GM23338 (cell line): Measurements from ENCODE around the gene PHLDB3. TPM values are rescaled to one million over a fixed set of nuclear protein-coding genes. Genes with fewer than 3 reads are reported as not detected.
A peak's percentile ranks its signal among the peaks of the same experiment; 100 is the strongest.

Experiments
- ATAC-seq: fragments of 200-7000 bp; cut with Tn5 transposase; 3 replicates; pipeline ENCODE4 v1.9.1; 2020
- DNase-seq: peaks from one replicate; pipeline ENCODE4 v3.0.0-alpha.2; 2015; ENCODE audit warnings: low spot score
- H2AFZ ChIP-seq: fragments of 200-600 bp; sonication (generic); 2 replicates; pipeline ENCODE4 v1.8.0; 2016; ENCODE audit warnings: antibody characterized with exemption, mild to moderate bottlenecking, moderate library complexity
- H3F3A ChIP-seq: fragments of 200-600 bp; sonication (generic); replicated peaks from 2 replicates; pipeline ENCODE4 v1.8.0; 2017; ENCODE audit warnings: antibody characterized with exemption, mixed run types, low read depth
- H3K27ac ChIP-seq: fragments of 200-600 bp; sonication (generic); 2 replicates; pipeline ENCODE4 v1.6.1; 2016; ENCODE audit warnings: low read depth
- H3K27me3 ChIP-seq: fragments of 200-600 bp; sonication (generic); 2 replicates; pipeline ENCODE4 v1.8.0; 2016; ENCODE audit warnings: mild to moderate bottlenecking, mixed run types, moderate library complexity; ENCODE audit not compliant: insufficient read depth
- H3K36me3 ChIP-seq: fragments of 200-600 bp; sonication (generic); 2 replicates; pipeline ENCODE4 v1.8.0; 2016; ENCODE audit warnings: mild to moderate bottlenecking; ENCODE audit not compliant: insufficient read depth
- H3K4me1 ChIP-seq: fragments of 200-600 bp; sonication (generic); 2 replicates; pipeline ENCODE4 v1.8.0; 2016; ENCODE audit warnings: mild to moderate bottlenecking, moderate library complexity; ENCODE audit not compliant: insufficient read depth
- H3K4me2 ChIP-seq: fragments of 200-600 bp; sonication (generic); 2 replicates; pipeline ENCODE4 v1.7.1; 2017; ENCODE audit warnings: mixed run types
- H3K4me3 ChIP-seq: fragments of 200-600 bp; sonication (generic); 2 replicates; pipeline ENCODE4 v1.6.1; 2016; ENCODE audit warnings: mixed run types
- H3K79me2 ChIP-seq: fragments of 200-600 bp; sonication (generic); replicated peaks from 2 replicates; pipeline ENCODE4 v1.8.0; 2017; ENCODE audit warnings: mild to moderate bottlenecking; ENCODE audit not compliant: insufficient read depth
- H3K9me2 ChIP-seq: fragments of 200-600 bp; sonication (generic); 2 replicates; pipeline ENCODE4 v1.8.0; 2017; ENCODE audit not compliant: insufficient read depth
- H4K20me1 ChIP-seq: fragments of 200-600 bp; sonication (generic); replicated peaks from 2 replicates; pipeline ENCODE4 v1.8.0; 2017; ENCODE audit warnings: mild to moderate bottlenecking; ENCODE audit not compliant: insufficient read depth
- H3K27ac Mint-ChIP-seq: 2 replicates; pipeline ENCODE4 v1.8.0; 2020; ENCODE audit warnings: inconsistent platforms, mild to moderate bottlenecking, moderate library complexity, mixed read lengths
- H3K27me3 Mint-ChIP-seq: 3 replicates; pipeline ENCODE4 v1.8.0; 2022; ENCODE audit warnings: low read depth, mild to moderate bottlenecking, moderate library complexity, mixed read lengths, inconsistent platforms; ENCODE audit not compliant: insufficient read depth, poor library complexity
- H3K36me3 Mint-ChIP-seq: 3 replicates; pipeline ENCODE4 v1.8.0; 2021; ENCODE audit warnings: low read depth, mild to moderate bottlenecking, inconsistent platforms, moderate library complexity, mixed read lengths
- H3K4me1 Mint-ChIP-seq: 3 replicates; pipeline ENCODE4 v1.8.0; 2020; ENCODE audit warnings: mild to moderate bottlenecking, inconsistent platforms, mixed read lengths
- H3K4me3 Mint-ChIP-seq: 3 replicates; pipeline ENCODE4 v1.8.0; 2021; ENCODE audit warnings: moderate library complexity, mild to moderate bottlenecking, inconsistent platforms, mixed read lengths
- H3K9me3 Mint-ChIP-seq: 3 replicates; pipeline ENCODE4 v1.8.0; 2020; ENCODE audit warnings: moderate library complexity, mild to moderate bottlenecking, inconsistent platforms, mixed read lengths
- CREB1 ChIP-seq: fragments of 250-450 bp; sonication (Bioruptor Pico); IDR thresholded peaks from 2 replicates; pipeline ENCODE4 v1.5.0; 2020; ENCODE audit warnings: low read depth, mild to moderate bottlenecking, moderate library complexity
- CTCF ChIP-seq, 2 experiments: fragments of 200-600 bp in 1 of 2; sonication (generic) in 1 of 2; conservative IDR thresholded peaks; 2 replicates each; pipeline versions ENCODE4 v1.5.1 to v1.6.1; 2016 to 2017; ENCODE audit warnings: antibody characterized with exemption in 2 of 2, low read depth in 2 of 2, mild to moderate bottlenecking in 2 of 2, moderate library complexity in 1 of 2
- ETS1 ChIP-seq: IDR thresholded peaks from 2 replicates; pipeline ENCODE4 v1.6.1; 2016; ENCODE audit warnings: antibody characterized with exemption
- EZH2 ChIP-seq: fragments of 200-600 bp; sonication (generic); IDR thresholded peaks from one replicate; pipeline ENCODE4 v1.8.0; 2017; ENCODE audit warnings: antibody characterized with exemption, mild to moderate bottlenecking, low read depth; ENCODE audit not compliant: unreplicated experiment
- EZH2phosphoT487 ChIP-seq: fragments of 200-600 bp; sonication (generic); IDR thresholded peaks from one replicate; pipeline ENCODE4 v1.8.1; 2018; ENCODE audit warnings: antibody characterized with exemption; ENCODE audit not compliant: unreplicated experiment
- JUNB ChIP-seq: IDR thresholded peaks from one replicate; pipeline ENCODE4 v1.6.1; 2016; ENCODE audit warnings: antibody characterized with exemption; ENCODE audit not compliant: unreplicated experiment
- NANOG ChIP-seq: IDR thresholded peaks from 2 replicates; pipeline ENCODE4 v1.6.1; 2016; ENCODE audit warnings: antibody characterized with exemption, borderline replicate concordance
- POLR2AphosphoS5 ChIP-seq: IDR thresholded peaks from 2 replicates; pipeline ENCODE4 v1.6.1; 2016; ENCODE audit warnings: antibody characterized with exemption, low read depth
- REST ChIP-seq: IDR thresholded peaks from one replicate; pipeline ENCODE4 v1.6.1; 2018; ENCODE audit warnings: antibody characterized with exemption; ENCODE audit not compliant: unreplicated experiment
- STAT1 ChIP-seq: IDR thresholded peaks from one replicate; pipeline ENCODE4 v1.6.1; 2016; ENCODE audit warnings: antibody characterized with exemption; ENCODE audit not compliant: unreplicated experiment
- ZNF114 ChIP-seq: fragments of 250-450 bp; sonication (Bioruptor Pico); IDR thresholded peaks from 2 replicates; pipeline ENCODE4 v1.5.0; 2020; ENCODE audit warnings: mild to moderate bottlenecking, moderate library complexity
- ZNF331 ChIP-seq: fragments of 250-450 bp; sonication (Bioruptor Pico); IDR thresholded peaks from 2 replicates; pipeline ENCODE4 v1.5.0; 2020; ENCODE audit warnings: low read depth, mild to moderate bottlenecking, moderate library complexity
- polyA plus RNA-seq: library from polyadenylated mRNA; unstranded; fragments of >200 nt; fragmentation: Nextera tagmentation; extraction: Ambion mirVana; gene quantifications from 2 replicates; pipeline ENCODE4 v1.2.1, GENCODE V29; 2016
- total RNA-seq: library from RNA; depleted of rRNA; stranded (reverse); fragments of >200 nt; shearing (Covaris generic); gene quantifications from 2 replicates; pipeline ENCODE4 v1.2.3, GENCODE V29; 2014
- TF ChIP-seq, protein P1 (sequence below): fragments of 250-450 bp; sonication (Bioruptor Pico); IDR thresholded peaks from 2 replicates; pipeline ENCODE4 v1.5.0; 2020; ENCODE audit warnings: mild to moderate bottlenecking, moderate library complexity

The PHLDB3 gene
- total and polyA plus RNA-seq, 2 experiments from 2014 or later = 6.3 to 15.4 TPM

- H3K27me3 Mint-ChIP-seq = peaks cover 14% of the 10 kb centered on the region
- H2AFZ ChIP-seq = no peak overlapping the region
- no peaks in the 10 kb centered on the region for H3K36me3 Mint-ChIP-seq
- H3K4me1 ChIP-seq = peaks cover 11% of the 10 kb centered on the region
- no peaks in the 10 kb centered on the region for H4K20me1 ChIP-seq
- TF ChIP-seq, protein P1, sequence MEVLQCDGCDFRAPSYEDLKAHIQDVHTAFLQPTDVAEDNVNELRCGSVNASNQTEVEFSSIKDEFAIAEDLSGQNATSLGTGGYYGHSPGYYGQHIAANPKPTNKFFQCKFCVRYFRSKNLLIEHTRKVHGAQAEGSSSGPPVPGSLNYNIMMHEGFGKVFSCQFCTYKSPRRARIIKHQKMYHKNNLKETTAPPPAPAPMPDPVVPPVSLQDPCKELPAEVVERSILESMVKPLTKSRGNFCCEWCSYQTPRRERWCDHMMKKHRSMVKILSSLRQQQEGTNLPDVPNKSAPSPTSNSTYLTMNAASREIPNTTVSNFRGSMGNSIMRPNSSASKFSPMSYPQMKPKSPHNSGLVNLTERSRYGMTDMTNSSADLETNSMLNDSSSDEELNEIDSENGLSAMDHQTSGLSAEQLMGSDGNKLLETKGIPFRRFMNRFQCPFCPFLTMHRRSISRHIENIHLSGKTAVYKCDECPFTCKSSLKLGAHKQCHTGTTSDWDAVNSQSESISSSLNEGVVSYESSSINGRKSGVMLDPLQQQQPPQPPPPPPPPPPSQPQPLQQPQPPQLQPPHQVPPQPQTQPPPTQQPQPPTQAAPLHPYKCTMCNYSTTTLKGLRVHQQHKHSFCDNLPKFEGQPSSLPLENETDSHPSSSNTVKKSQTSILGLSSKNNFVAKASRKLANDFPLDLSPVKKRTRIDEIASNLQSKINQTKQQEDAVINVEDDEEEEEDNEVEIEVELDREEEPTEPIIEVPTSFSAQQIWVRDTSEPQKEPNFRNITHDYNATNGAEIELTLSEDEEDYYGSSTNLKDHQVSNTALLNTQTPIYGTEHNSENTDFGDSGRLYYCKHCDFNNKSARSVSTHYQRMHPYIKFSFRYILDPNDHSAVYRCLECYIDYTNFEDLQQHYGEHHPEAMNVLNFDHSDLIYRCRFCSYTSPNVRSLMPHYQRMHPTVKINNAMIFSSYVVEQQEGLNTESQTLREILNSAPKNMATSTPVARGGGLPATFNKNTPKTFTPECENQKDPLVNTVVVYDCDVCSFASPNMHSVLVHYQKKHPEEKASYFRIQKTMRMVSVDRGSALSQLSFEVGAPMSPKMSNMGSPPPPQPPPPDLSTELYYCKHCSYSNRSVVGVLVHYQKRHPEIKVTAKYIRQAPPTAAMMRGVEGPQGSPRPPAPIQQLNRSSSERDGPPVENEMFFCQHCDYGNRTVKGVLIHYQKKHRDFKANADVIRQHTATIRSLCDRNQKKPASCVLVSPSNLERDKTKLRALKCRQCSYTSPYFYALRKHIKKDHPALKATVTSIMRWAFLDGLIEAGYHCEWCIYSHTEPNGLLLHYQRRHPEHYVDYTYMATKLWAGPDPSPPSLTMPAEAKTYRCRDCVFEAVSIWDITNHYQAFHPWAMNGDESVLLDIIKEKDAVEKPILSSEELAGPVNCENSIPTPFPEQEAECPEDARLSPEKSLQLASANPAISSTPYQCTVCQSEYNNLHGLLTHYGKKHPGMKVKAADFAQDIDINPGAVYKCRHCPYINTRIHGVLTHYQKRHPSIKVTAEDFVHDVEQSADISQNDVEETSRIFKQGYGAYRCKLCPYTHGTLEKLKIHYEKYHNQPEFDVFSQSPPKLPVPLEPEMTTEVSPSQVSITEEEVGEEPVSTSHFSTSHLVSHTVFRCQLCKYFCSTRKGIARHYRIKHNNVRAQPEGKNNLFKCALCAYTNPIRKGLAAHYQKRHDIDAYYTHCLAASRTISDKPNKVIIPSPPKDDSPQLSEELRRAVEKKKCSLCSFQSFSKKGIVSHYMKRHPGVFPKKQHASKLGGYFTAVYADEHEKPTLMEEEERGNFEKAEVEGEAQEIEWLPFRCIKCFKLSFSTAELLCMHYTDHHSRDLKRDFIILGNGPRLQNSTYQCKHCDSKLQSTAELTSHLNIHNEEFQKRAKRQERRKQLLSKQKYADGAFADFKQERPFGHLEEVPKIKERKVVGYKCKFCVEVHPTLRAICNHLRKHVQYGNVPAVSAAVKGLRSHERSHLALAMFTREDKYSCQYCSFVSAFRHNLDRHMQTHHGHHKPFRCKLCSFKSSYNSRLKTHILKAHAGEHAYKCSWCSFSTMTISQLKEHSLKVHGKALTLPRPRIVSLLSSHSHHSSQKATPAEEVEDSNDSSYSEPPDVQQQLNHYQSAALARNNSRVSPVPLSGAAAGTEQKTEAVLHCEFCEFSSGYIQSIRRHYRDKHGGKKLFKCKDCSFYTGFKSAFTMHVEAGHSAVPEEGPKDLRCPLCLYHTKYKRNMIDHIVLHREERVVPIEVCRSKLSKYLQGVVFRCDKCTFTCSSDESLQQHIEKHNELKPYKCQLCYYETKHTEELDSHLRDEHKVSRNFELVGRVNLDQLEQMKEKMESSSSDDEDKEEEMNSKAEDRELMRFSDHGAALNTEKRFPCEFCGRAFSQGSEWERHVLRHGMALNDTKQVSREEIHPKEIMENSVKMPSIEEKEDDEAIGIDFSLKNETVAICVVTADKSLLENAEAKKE (CRISPR knock-in tag) = no peak
- no peak for TF ChIP-seq NANOG
- no peak for TF ChIP-seq STAT1
- TF ChIP-seq POLR2AphosphoS5 = no peak
- no peak for TF ChIP-seq REST
- TF ChIP-seq ETS1 = no peak
- no peak for TF ChIP-seq JUNB
- TF ChIP-seq ZNF114 (CRISPR knock-in tag) = no peak
- TF ChIP-seq EZH2 = no peak
- no peak for TF ChIP-seq CREB1
- no peak for TF ChIP-seq ZNF331 (CRISPR knock-in tag)
- no peak for TF ChIP-seq EZH2phosphoT487
- no peak for TF ChIP-seq CTCF (conservative IDR thresholded peaks at IDR 0.05; ENCODE audit: low read depth in 2 of 2)
- no peak overlapping the region for H3K4me3 Mint-ChIP-seq
- H3F3A ChIP-seq = peaks cover 14% of the 10 kb centered on the region
- peaks cover 9% of the 10 kb centered on the region for H3K4me1 Mint-ChIP-seq
- no peak overlapping the region for H3K4me3 ChIP-seq
- no peak overlapping the region for H3K27ac Mint-ChIP-seq
- peaks cover 16% of the 10 kb centered on the region for H3K27me3 ChIP-seq
- no peaks in the 10 kb centered on the region for H3K36me3 ChIP-seq
- no peaks in the 10 kb centered on the region for H3K9me3 Mint-ChIP-seq
- DNase-seq (peak; percentile 30), ATAC-seq (no peak)
- H3K9me2 ChIP-seq = no peaks in the 10 kb centered on the region
- no peak overlapping the region for H3K27ac ChIP-seq
- H3K4me2 ChIP-seq = no peak overlapping the region
- no peaks in the 10 kb centered on the region for H3K79me2 ChIP-seq
Measured at GRCh38 chr19:43460362-43461016, 44.1 kb downstream of the PHLDB3 start.
